ENCODE data around the gene TCAF1.

Gene TCAF1

DNA sequence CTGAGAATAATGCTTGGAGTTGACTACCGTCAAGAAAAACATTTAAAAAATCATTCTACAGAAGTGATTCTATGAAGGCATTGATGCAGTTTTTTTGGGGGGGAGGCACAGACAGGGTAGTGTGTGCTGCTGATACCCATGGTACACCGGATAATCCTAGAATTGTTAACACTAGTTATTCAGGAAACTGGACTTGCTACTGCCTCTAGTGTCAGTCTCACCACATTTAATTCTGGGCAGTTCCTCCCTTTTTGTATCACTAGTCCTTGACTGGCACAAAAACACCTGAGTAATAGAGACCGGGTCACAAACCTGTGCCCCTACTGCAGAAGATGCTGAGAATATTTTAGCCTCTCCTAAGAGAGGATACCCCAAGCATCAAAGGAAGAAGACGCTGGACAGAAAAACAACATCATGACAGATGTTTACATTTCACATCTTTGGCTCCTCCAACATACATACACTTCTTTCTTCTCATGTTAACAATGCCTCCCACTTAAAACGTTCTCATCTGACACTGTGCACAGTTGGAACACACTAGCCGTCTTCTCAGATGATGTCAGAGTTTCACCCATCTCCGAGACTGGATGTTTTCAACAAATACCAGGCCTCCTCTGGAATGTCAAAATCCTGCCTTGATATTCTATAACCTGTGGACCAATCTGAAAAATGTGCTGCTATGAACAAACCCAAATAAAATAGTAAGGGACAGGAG is 13.1 kb upstream of the TCAF1 start:
- no peaks in the 10 kb centered on the region for H3K4me1 ChIP-seq (ENCODE audit: control insufficient read depth, insufficient read depth, low read length)
- no peak overlapping the region for H3K9ac ChIP-seq (ENCODE audit: low read depth, low read length)
- no peak overlapping the region for H3K4me2 ChIP-seq (ENCODE audit: low read length)
- no peak overlapping the region for H3K4me3 ChIP-seq (ENCODE audit: low read length)
- H3K27me3 ChIP-seq (ENCODE audit: control insufficient read depth, insufficient read depth, low read length) = no peaks in the 10 kb centered on the region
- no peaks in the 10 kb centered on the region for H3K36me3 ChIP-seq (ENCODE audit: insufficient read depth, low read length)
- H3K9me3 ChIP-seq (replicated peaks; ENCODE audit: low read length) = no peaks in the 10 kb centered on the region

DNA sequence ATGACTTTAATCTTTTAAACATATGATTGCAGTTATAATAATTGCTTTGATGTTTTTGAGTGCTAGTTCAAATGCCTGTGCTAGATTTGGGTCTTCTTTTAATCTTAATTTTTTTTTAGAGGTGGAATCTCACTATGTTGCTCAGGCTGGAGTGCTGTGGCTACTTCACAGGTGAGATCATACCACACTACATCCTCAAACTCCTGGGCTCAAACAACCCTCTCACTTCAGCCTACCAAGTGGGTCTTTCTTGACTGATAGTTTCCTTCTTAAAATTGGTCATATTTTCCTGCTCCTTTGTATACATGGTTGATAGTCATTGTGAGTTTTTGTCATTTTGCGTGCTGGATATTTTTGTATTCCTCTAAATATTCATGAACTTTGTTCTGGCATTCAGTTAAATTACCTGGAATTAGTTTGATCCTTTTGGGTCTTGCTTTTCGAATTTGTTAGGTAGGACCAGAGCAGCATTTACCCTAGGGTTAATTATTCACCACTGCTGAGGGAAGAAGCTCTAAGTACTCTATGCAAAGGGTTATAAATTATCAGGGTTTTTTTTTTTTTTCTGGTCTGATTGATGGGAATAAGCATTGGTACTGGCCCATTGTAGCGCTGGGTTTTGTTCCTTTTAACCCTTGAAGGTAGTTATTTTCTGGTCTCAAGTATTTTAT is 12.1 kb upstream of the TCAF1 start:
- no peaks in the 10 kb centered on the region for H3K4me1 ChIP-seq (ENCODE audit: control insufficient read depth, insufficient read depth, low read length)
- H3K4me2 ChIP-seq (ENCODE audit: low read length) = no peak overlapping the region
- no peaks in the 10 kb centered on the region for H3K36me3 ChIP-seq (ENCODE audit: insufficient read depth, low read length)
- H3K9ac ChIP-seq (ENCODE audit: low read depth, low read length) = no peak overlapping the region
- H3K9me3 ChIP-seq (replicated peaks; ENCODE audit: low read length) = no peaks in the 10 kb centered on the region
- H3K4me3 ChIP-seq (ENCODE audit: low read length) = no peak overlapping the region
- H3K27me3 ChIP-seq (ENCODE audit: control insufficient read depth, insufficient read depth, low read length) = no peaks in the 10 kb centered on the region

DNA sequence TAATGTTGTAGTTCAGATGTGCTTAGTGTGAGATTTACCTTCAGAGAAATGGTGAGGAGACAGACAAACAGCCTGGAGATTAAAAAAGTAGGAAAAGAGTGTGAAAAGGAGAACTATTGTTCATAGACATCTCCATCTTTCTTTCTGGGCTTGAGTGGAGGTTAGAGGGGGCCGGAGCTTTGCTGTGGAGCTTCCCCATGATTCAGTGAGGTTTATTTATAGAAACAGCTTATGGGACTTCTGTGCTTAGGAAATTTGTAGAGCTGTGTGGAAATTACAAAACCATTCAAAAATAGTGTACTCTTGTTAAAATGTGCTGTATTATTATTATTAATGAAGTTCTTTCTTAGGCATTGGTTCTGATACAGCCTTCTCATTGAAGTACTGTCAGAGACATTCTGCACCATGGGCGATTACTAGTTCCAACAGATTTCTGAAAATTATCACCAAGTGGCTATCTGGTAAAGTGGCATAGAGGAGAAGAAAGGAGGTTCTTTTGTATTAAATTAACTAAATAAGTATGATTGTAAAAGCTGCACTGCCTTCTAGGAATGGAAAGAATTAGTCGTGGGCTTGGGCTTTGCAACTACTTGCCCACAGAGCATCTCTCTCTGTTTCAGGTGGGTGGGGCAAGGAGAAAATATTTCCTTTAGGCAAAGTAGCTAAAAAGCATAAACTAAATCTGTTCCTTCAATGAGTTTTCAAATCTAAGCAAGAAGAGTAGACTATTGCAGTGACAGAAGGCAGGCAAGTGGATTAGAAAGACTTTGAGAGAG is 8.7 kb upstream of the TCAF1 start:
- Histone ChIP-seq H3K36me3 (ENCODE audit: insufficient read depth, low read length) (no peaks in the 10 kb centered on the region), H3K9me3 (replicated peaks; ENCODE audit: low read length) (no peaks in the 10 kb centered on the region), H3K4me3 (ENCODE audit: low read length) (no peak overlapping the region), H3K9ac (ENCODE audit: low read depth, low read length) (no peak overlapping the region), H3K4me2 (ENCODE audit: low read length) (no peak overlapping the region), H3K4me1 (ENCODE audit: control insufficient read depth, insufficient read depth, low read length) (no peaks in the 10 kb centered on the region), H3K27me3 (ENCODE audit: control insufficient read depth, insufficient read depth, low read length) (no peaks in the 10 kb centered on the region)

DNA sequence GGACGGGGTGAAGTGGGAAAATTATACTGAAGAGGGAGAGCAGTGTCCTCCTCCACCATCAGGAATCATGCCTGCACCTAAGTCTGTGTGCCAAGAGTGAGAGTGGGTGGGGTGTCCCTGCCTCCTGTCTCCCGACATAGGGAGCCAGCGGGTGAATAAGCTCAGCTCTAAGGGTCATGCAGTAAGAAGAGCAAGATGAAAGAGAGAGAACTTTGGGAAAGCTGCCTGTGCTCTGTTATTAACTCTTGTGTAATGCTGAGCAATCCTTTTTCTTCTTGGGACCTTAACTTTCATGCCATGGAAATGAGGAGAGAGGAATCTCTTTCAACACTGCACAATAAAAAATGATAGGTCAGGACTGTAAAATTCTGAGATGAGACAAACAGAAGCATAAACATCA is 7.9 kb upstream of the TCAF1 start:
- Histone ChIP-seq H3K4me3 (ENCODE audit: low read length) (no peak overlapping the region), H3K4me2 (ENCODE audit: low read length) (no peak overlapping the region), H3K9me3 (replicated peaks; ENCODE audit: low read length) (no peaks in the 10 kb centered on the region), H3K4me1 (ENCODE audit: control insufficient read depth, insufficient read depth, low read length) (no peaks in the 10 kb centered on the region), H3K36me3 (ENCODE audit: insufficient read depth, low read length) (no peaks in the 10 kb centered on the region), H3K9ac (ENCODE audit: low read depth, low read length) (no peak overlapping the region), H3K27me3 (ENCODE audit: control insufficient read depth, insufficient read depth, low read length) (no peaks in the 10 kb centered on the region)

DNA sequence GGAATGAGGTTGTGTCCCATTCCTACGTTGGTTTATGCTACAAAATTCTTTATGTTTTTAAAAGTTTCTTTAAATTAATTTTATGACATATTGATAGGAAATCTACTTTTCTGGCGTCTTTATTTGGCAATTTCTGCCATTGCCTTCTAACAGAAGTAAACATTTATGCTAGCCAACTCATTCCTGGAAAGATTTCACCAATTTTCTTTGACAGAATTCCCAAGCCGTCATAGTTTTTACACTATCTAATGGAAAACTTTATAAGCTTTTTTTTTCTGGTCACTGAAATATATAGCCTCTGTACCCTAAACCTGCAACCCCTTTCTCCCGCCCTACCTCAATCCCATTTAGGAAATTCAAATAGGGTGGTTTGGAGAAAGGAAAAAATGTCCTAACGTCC is 6.1 kb upstream of the TCAF1 start:
- Histone ChIP-seq H3K4me1 (ENCODE audit: control insufficient read depth, insufficient read depth, low read length) (no peaks in the 10 kb centered on the region), H3K4me3 (ENCODE audit: low read length) (no peak overlapping the region), H3K4me2 (ENCODE audit: low read length) (no peak overlapping the region), H3K9ac (ENCODE audit: low read depth, low read length) (no peak overlapping the region), H3K36me3 (ENCODE audit: insufficient read depth, low read length) (no peaks in the 10 kb centered on the region), H3K9me3 (replicated peaks; ENCODE audit: low read length) (no peaks in the 10 kb centered on the region), H3K27me3 (ENCODE audit: control insufficient read depth, insufficient read depth, low read length) (no peaks in the 10 kb centered on the region)

DNA sequence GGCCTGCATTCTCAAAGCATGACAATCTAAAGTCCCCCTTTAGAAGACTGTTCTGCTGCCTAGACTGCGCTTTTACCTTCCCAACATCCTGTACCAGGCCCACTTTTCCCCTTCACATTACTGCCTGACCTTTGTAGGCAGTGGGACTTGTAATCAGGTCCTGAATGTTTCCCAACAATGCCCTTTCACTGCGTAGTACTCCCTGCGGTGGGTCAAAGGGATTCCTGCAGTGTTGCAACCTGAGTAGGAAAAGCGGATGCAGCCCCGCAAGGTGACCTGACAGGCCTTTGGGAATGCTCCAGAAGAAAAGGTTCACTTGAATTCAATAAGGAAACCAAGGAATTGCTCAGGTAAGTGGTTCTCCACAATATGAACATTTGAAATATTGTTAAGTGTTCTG is 4.9 kb upstream of the TCAF1 start:
- Histone ChIP-seq H3K4me2 (ENCODE audit: low read length) (no peak overlapping the region), H3K4me1 (ENCODE audit: control insufficient read depth, insufficient read depth, low read length) (no peaks in the 10 kb centered on the region), H3K9me3 (replicated peaks; ENCODE audit: low read length) (no peaks in the 10 kb centered on the region), H3K36me3 (ENCODE audit: insufficient read depth, low read length) (no peaks in the 10 kb centered on the region), H3K4me3 (ENCODE audit: low read length) (no peak overlapping the region), H3K9ac (ENCODE audit: low read depth, low read length) (no peak overlapping the region), H3K27me3 (ENCODE audit: control insufficient read depth, insufficient read depth, low read length) (no peaks in the 10 kb centered on the region)

DNA sequence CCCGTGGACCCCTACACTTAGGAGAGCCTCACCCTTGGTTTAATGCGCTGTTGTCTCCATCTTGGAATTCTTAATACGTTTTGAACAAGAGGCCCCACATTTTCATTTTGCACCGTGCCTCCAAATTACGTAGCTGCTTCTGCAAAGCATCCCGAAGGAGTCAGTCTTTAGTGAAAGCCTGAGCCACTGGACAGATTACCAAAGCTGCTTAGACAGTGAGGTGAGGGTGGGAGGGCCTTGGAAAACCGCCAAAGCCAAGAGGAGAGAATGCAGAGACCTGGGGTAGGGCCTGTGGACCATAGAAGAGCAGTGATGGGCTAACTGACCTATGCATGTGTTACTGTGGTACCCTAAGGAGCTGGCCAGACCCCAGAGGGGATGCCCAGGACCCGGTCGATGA is 4.2 kb upstream of the TCAF1 start:
- Histone ChIP-seq H3K4me1 (ENCODE audit: control insufficient read depth, insufficient read depth, low read length) (no peaks in the 10 kb centered on the region), H3K4me2 (ENCODE audit: low read length) (no peak overlapping the region), H3K27me3 (ENCODE audit: control insufficient read depth, insufficient read depth, low read length) (no peaks in the 10 kb centered on the region), H3K9me3 (replicated peaks; ENCODE audit: low read length) (no peaks in the 10 kb centered on the region), H3K36me3 (ENCODE audit: insufficient read depth, low read length) (no peaks in the 10 kb centered on the region), H3K9ac (ENCODE audit: low read depth, low read length) (no peak overlapping the region), H3K4me3 (ENCODE audit: low read length) (no peak overlapping the region)

DNA sequence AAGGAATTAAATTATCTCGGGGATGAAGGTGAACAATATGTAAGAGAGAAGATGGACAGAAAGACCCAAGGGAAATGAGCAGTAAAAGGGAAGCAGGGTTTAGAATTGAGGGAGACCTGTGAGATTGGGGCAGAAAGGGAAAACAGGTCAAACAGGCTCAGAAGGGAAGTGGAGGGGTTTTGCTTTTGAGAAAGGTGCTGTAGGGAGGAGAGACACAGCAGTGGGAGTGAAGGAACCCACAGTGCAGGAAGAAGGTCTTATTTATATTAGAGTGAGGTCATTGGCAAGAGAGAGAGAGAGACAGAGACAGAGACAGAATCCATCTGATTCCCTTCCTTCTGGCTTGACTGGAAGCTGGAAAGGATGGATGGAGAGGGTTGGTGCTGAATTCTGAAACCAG is 3.5 kb upstream of the TCAF1 start:
- H3K4me2 ChIP-seq (ENCODE audit: low read length) = no peak overlapping the region
- no peaks in the 10 kb centered on the region for H3K27me3 ChIP-seq (ENCODE audit: control insufficient read depth, insufficient read depth, low read length)
- H3K9me3 ChIP-seq (replicated peaks; ENCODE audit: low read length) = no peaks in the 10 kb centered on the region
- H3K9ac ChIP-seq (ENCODE audit: low read depth, low read length) = no peak overlapping the region
- peaks cover 4% of the 10 kb centered on the region for H3K4me1 ChIP-seq (ENCODE audit: control insufficient read depth, insufficient read depth, low read length)
- no peak overlapping the region for H3K4me3 ChIP-seq (ENCODE audit: low read length)
- no peaks in the 10 kb centered on the region for H3K36me3 ChIP-seq (ENCODE audit: insufficient read depth, low read length)

DNA sequence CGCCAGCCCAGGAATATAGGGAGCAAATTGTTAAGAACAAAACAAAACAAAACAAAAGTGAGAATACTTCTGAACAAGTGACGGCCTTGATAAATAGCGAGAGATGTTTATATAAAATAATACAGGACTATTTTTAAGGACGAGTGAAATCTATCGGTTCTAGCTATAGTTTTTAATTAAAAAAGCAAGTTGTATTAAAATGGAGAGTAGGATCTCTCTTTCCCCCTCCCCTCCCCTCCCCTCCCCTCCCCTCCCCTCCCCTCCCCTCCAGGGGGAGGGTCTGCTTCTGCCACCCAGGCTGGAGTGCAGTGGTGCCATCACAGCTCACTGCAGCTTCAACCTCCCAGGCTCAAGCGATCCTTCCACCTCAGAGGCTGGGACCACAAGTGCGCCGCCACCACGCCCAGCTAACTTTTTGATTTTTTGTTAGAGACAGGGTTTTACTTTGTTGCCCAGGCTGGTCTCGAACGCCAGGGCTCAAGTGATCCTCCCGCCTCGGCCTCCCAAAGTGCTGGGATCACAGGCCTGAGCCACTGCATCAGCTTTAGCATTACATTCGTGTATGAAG is 440 bp upstream of the TCAF1 start:
- Histone ChIP-seq H3K27me3 (ENCODE audit: control insufficient read depth, insufficient read depth, low read length) (no peaks in the 10 kb centered on the region), H3K4me1 (ENCODE audit: control insufficient read depth, insufficient read depth, low read length) (peaks cover 22% of the 10 kb centered on the region), H3K4me2 (ENCODE audit: low read length) (peak overlapping the region; percentile 91), H3K4me3 (ENCODE audit: low read length) (no peak overlapping the region), H3K36me3 (ENCODE audit: insufficient read depth, low read length) (no peaks in the 10 kb centered on the region), H3K9ac (ENCODE audit: low read depth, low read length) (no peak overlapping the region), H3K9me3 (replicated peaks; ENCODE audit: low read length) (no peaks in the 10 kb centered on the region)

DNA sequence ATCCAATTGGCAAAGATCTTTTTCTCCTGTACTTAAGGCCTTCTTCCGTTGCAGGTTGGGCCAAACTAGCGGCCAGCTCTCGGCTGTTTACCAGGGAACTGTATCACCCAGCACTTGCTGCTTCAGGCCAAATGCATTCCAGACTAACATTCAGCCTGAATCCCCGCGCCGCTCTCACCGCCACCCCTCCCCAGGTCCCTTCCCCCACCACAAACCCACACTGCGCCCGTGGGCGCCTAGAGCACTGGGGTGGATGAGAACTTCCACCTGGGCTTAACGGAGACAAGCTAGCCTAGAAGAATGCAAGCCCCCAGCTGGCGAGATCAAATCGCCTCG is 676 bp downstream of the TCAF1 start:
- H3K4me2 ChIP-seq (ENCODE audit: low read length) = peak overlapping the region; percentile 91

DNA sequence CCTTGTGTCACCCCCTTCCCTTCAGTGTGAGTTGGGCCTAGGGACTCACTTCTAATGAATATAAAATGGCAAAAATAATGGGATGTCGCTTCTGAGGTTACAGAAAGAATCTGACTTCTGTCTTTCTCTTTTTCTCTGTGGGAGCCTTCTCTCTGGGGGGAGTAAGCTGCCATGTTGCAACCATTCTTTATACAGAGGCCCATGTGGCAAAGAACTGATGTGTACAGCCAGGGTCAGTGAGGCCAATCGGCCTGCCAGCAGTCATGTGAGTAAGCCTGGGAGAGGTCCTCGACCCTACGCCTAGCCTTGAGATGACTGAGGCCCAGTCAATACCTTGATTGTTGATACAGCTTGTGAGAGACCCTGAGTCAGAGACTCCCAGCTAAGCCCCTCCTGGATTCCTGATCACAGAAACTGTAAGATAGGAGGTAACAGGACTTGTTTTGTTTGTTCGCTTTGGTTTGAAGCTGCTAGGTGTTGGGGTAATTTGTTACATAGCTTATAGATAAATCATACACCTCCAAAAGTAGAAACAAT is 1.7 kb downstream of the TCAF1 start:
- Histone ChIP-seq H3K9me3 (replicated peaks; ENCODE audit: low read length) (no peaks in the 10 kb centered on the region), H3K4me3 (ENCODE audit: low read length) (peak overlapping the region; percentile 80), H3K4me1 (ENCODE audit: control insufficient read depth, insufficient read depth, low read length) (peaks cover 22% of the 10 kb centered on the region), H3K9ac (ENCODE audit: low read depth, low read length) (peak overlapping the region; percentile 88), H3K36me3 (ENCODE audit: insufficient read depth, low read length) (no peaks in the 10 kb centered on the region), H3K4me2 (ENCODE audit: low read length) (peak overlapping the region; percentile 91), H3K27me3 (ENCODE audit: control insufficient read depth, insufficient read depth, low read length) (no peaks in the 10 kb centered on the region)

More for the DNA sequence above, 676 bp downstream of the TCAF1 start:
- Histone ChIP-seq H3K27me3 (ENCODE audit: control insufficient read depth, insufficient read depth, low read length) (no peaks in the 10 kb centered on the region), H3K4me3 (ENCODE audit: low read length) (peak overlapping the region; percentile 80), H3K9ac (ENCODE audit: low read depth, low read length) (peak overlapping the region; percentile 88), H3K36me3 (ENCODE audit: insufficient read depth, low read length) (no peaks in the 10 kb centered on the region), H3K4me1 (ENCODE audit: control insufficient read depth, insufficient read depth, low read length) (peaks cover 22% of the 10 kb centered on the region), H3K9me3 (replicated peaks; ENCODE audit: low read length) (no peaks in the 10 kb centered on the region)

All from skeletal muscle satellite cell (primary cell).